ENCODE data around the gene ELMO1. TPM values are rescaled to one million over a fixed set of nuclear protein-coding genes. Genes with fewer than 3 reads are reported as not detected.

The ELMO1 gene
- total and polyA plus RNA-seq, 11 donors: 6.9 to 38.6 (median 14.7) TPM

- Histone ChIP-seq H3K36me3 (no peaks in the 10 kb centered on the region), H3K4me3 (no peak overlapping the region), H3K4me1 (peaks cover 0 to 7% (median 0%) of the 10 kb centered on the region in 12 donors), H3K27ac (no peak overlapping the region), H3K9me3 (no peaks in the 10 kb centered on the region), H3K27me3 (no peaks in the 10 kb centered on the region)
- intact Hi-C loops (cut with DNase I): no loop called here
- ATAC-seq: no peak
- 90 to 98% (median 95%) methylated on average over 1 of the region's 1 CpG for WGBS, 4 donors
- no peak for TF ChIP-seq POLR2A (IDR thresholded peaks at IDR 0.05)
- TF ChIP-seq, protein P1, sequence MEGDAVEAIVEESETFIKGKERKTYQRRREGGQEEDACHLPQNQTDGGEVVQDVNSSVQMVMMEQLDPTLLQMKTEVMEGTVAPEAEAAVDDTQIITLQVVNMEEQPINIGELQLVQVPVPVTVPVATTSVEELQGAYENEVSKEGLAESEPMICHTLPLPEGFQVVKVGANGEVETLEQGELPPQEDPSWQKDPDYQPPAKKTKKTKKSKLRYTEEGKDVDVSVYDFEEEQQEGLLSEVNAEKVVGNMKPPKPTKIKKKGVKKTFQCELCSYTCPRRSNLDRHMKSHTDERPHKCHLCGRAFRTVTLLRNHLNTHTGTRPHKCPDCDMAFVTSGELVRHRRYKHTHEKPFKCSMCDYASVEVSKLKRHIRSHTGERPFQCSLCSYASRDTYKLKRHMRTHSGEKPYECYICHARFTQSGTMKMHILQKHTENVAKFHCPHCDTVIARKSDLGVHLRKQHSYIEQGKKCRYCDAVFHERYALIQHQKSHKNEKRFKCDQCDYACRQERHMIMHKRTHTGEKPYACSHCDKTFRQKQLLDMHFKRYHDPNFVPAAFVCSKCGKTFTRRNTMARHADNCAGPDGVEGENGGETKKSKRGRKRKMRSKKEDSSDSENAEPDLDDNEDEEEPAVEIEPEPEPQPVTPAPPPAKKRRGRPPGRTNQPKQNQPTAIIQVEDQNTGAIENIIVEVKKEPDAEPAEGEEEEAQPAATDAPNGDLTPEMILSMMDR (IDR thresholded peaks at IDR 0.05): no peak
- DNase-seq: no peak
These were observed 332.5 kb downstream of the ELMO1 start for GRCh38 chr7:37116093-37116701.

- no peak overlapping the region for H3K27ac ChIP-seq
- ATAC-seq (no peak), DNase-seq (no peak)
- WGBS, 4 donors: 78 to 91% (median 90%) methylated on average over 6 of the region's 6 CpGs
- no peaks in the 10 kb centered on the region for H3K27me3 ChIP-seq
- intact Hi-C loops (cut with DNase I): no loop called here
- TF ChIP-seq, protein P1 (IDR thresholded peaks at IDR 0.05): no peak
- no peak for TF ChIP-seq POLR2A (IDR thresholded peaks at IDR 0.05)
- no peaks in the 10 kb centered on the region for H3K9me3 ChIP-seq
- peaks cover 0 to 23% (median 0%) of the 10 kb centered on the region in 12 donors for H3K4me1 ChIP-seq
- H3K4me3 ChIP-seq: no peak overlapping the region
- no peaks in the 10 kb centered on the region for H3K36me3 ChIP-seq
These were observed 334.9 kb downstream of the ELMO1 start for GRCh38 chr7:37113661-37114355.

DNA sequence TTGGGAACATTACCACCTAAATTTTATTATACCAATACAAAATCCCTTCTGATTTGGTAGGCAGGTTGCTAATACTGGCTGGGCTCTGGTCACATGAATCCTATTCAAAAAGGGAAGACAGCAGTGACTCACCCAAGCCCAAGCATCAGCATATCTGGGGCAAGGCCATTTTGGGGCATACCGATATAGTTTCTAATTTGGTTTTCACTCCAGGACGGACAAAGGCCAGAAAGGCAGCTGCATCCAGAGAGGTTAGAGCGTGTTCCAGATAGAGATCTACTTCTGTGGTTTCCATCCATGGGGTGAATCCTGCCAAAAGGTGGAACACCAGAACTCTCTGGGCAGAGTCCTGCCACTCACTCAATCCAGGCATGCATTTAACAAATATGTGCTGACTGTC is 335.8 kb downstream of the ELMO1 start:
- Histone ChIP-seq H3K36me3 (no peaks in the 10 kb centered on the region), H3K9me3 (no peaks in the 10 kb centered on the region), H3K4me1 (peaks cover 0 to 26% (median 0%) of the 10 kb centered on the region in 12 donors), H3K4me3 (no peak overlapping the region), H3K27me3 (no peaks in the 10 kb centered on the region), H3K27ac (no peak overlapping the region)
- ATAC-seq (no peak), DNase-seq (no peak)
- intact Hi-C loops (cut with DNase I): no loop called here
- WGBS, 4 donors: 81 to 95% (median 94%) methylated on average over 3 of the region's 3 CpGs
- TF ChIP-seq, protein P1 (IDR thresholded peaks at IDR 0.05): no peak
- no peak for TF ChIP-seq POLR2A (IDR thresholded peaks at IDR 0.05)

- DNase-seq: no peak
- no peak overlapping the region for H3K4me3 ChIP-seq
- H3K9me3 ChIP-seq: no peaks in the 10 kb centered on the region
- no peaks in the 10 kb centered on the region for H3K36me3 ChIP-seq
- ATAC-seq: no peak
- intact Hi-C loops (cut with DNase I): no loop called here
- H3K4me1 ChIP-seq: peaks cover 0 to 24% (median 0%) of the 10 kb centered on the region in 12 donors
- H3K27me3 ChIP-seq: no peaks in the 10 kb centered on the region
- TF ChIP-seq POLR2A (IDR thresholded peaks at IDR 0.05): no peak
- TF ChIP-seq, protein P1 (IDR thresholded peaks at IDR 0.05): no peak
- 92 to 97% (median 93%) methylated on average over 2 of the region's 2 CpGs for WGBS, 4 donors
- H3K27ac ChIP-seq: no peak overlapping the region
These were observed 336.4 kb downstream of the ELMO1 start for GRCh38 chr7:37112218-37112617.

Measured in heart left ventricle (tissue), 16 donors.